Esophagus squamous epithelium (tissue), 5 donors: ENCODE results near the gene ZNF133. TPM values are rescaled to one million over a fixed set of nuclear protein-coding genes. Genes with fewer than 3 reads are reported as not detected.

ENCODE experiments used
- DNase-seq: peaks from one replicate; lab custom pipeline; 2025; lab: John Stamatoyannopoulos, UW
- H3K27ac ChIP-seq, 4 donors: fragments of 200-600 bp; sonication (generic); one replicate each; pipeline ENCODE4 v1.5.1; 2016 to 2019; ENCODE audit warnings: mild to moderate bottlenecking in 1 of 4
- H3K27me3 ChIP-seq, 4 donors: fragments of 200-600 bp; sonication (generic); 1 replicate in 3 of 4; 2 replicates in 1 of 4; pipeline versions ENCODE4 v1.5.1 to v1.6.0; 2017 to 2021; ENCODE audit warnings: antibody characterized with exemption in 1 of 4
- H3K36me3 ChIP-seq, 3 donors: fragments of 200-600 bp; sonication (generic); one replicate each; pipeline ENCODE4 v1.5.1; 2016 to 2019
- H3K4me1 ChIP-seq, 3 donors: fragments of 200-600 bp; sonication (generic); one replicate each; pipeline ENCODE4 v1.5.1; 2017 to 2019
- H3K4me3 ChIP-seq, 4 donors: fragments of 200-600 bp; sonication (generic); 1 replicate in 3 of 4; 2 replicates in 1 of 4; pipeline ENCODE4 v1.5.1; 2016 to 2019; ENCODE audit warnings: mild to moderate bottlenecking in 2 of 4, moderate library complexity in 1 of 4
- H3K9me3 ChIP-seq, 3 donors: fragments of 200-600 bp; sonication (generic); one replicate each; pipeline ENCODE4 v1.5.1; 2016 to 2019
- CTCF ChIP-seq, 6 experiments: fragments of 450-650 bp in 4 of 6; fragments of 200-600 bp in 2 of 6; sonication (generic) in 2 of 6; IDR thresholded peaks; one replicate each; pipeline ENCODE4 v1.5.1; 2016 to 2019; ENCODE audit warnings: antibody characterized with exemption in 6 of 6, mild to moderate bottlenecking in 4 of 6, moderate library complexity in 4 of 6
- POLR2A ChIP-seq, 4 donors: fragments of 450-650 bp; IDR thresholded peaks; one replicate each; pipeline ENCODE4 v1.6.1; 2017; ENCODE audit warnings: antibody characterized with exemption in 4 of 4, mild to moderate bottlenecking in 4 of 4, moderate library complexity in 3 of 4
- WGBS, 2 donors: methylation state at CpG; one replicate each; pipeline ENCODE4 v1.1.5; 2018; 5-methylcytosine and 5-hydroxymethylcytosine counted together
- intact Hi-C: fragments of 100-400 bp; cut with DNase I; formaldehyde crosslinking; loops from one replicate; pipeline ENCODE4 v1.15.0; 2022
- total RNA-seq, 4 donors: library from RNA; depleted of rRNA; stranded (reverse); fragments of >200 nt; gene quantifications; one replicate each; pipeline ENCODE4 v1.1.0, GENCODE V29; 2016
- donor health status: DM: yes; HTN: yes; CAD: no.

ZNF133 gene
- total RNA-seq, 4 donors from 2014 or later: 10.1 to 20.2 (median 13.7) TPM

GRCh38 chr20:18299364-18299763 lies 11.0 kb downstream of the ZNF133 start:
- H3K27ac ChIP-seq: no peak overlapping the region
- no peak for TF ChIP-seq CTCF (IDR thresholded peaks at IDR 0.05)
- no peak for TF ChIP-seq POLR2A (IDR thresholded peaks at IDR 0.05)
- WGBS, 2 donors: 97 to 100% methylated on average over 3 of the region's 3 CpGs

GRCh38 chr20:18304618-18305017 lies 16.3 kb downstream of the ZNF133 start:
- Histone ChIP-seq H3K36me3 (peaks cover 0 to 47% (median 0%) of the 10 kb centered on the region in 3 donors), H3K9me3 (no peaks in the 10 kb centered on the region), H3K4me3 (no peak overlapping the region), H3K4me1 (no peaks in the 10 kb centered on the region), H3K27me3 (no peaks in the 10 kb centered on the region), H3K27ac (no peak overlapping the region)
- TF ChIP-seq POLR2A (IDR thresholded peaks at IDR 0.05) (no peak), CTCF (IDR thresholded peaks at IDR 0.05) (peak in 1 of 6 experiments; percentile 36)
- intact Hi-C loops: no loop called here
- WGBS, 2 donors: 87 to 91% methylated on average over 1 of the region's 1 CpG
- DNase-seq: no peak

More at GRCh38 chr20:18299364-18299763, 11.0 kb downstream of the ZNF133 start:
- intact Hi-C loops: no loop called here
- H3K4me1 ChIP-seq: no peaks in the 10 kb centered on the region
- no peak for DNase-seq
- no peak overlapping the region for H3K4me3 ChIP-seq
- no peaks in the 10 kb centered on the region for H3K9me3 ChIP-seq
- no peaks in the 10 kb centered on the region for H3K27me3 ChIP-seq
- peaks cover 0 to 21% (median 0%) of the 10 kb centered on the region in 3 donors for H3K36me3 ChIP-seq

GRCh38 chr20:18307301-18307700 lies 19.0 kb downstream of the ZNF133 start:
- intact Hi-C loops: no loop called here
- Histone ChIP-seq H3K27ac (no peak overlapping the region), H3K9me3 (no peaks in the 10 kb centered on the region), H3K27me3 (no peaks in the 10 kb centered on the region), H3K36me3 (peaks cover 0 to 59% (median 0%) of the 10 kb centered on the region in 3 donors), H3K4me1 (no peaks in the 10 kb centered on the region), H3K4me3 (no peak overlapping the region)
- WGBS, 2 donors: 81 to 93% methylated on average over 3 of the region's 3 CpGs
- DNase-seq: no peak
- TF ChIP-seq POLR2A (IDR thresholded peaks at IDR 0.05): no peak
- no peak for TF ChIP-seq CTCF (IDR thresholded peaks at IDR 0.05)

- intact Hi-C loops: no loop called here
- Histone ChIP-seq H3K36me3 (peaks cover 0 to 64% (median 1%) of the 10 kb centered on the region in 3 donors), H3K27me3 (no peaks in the 10 kb centered on the region), H3K9me3 (no peaks in the 10 kb centered on the region), H3K4me3 (no peak overlapping the region), H3K4me1 (peaks cover 0 to 11% (median 0%) of the 10 kb centered on the region in 3 donors), H3K27ac (no peak overlapping the region)
- 66 to 70% methylated on average over 5 of the region's 5 CpGs for WGBS, 2 donors
- TF ChIP-seq CTCF (IDR thresholded peaks at IDR 0.05) (no peak), POLR2A (IDR thresholded peaks at IDR 0.05) (no peak)
- DNase-seq: no peak
Measured at GRCh38 chr20:18310051-18310450, 21.7 kb downstream of the ZNF133 start.

GRCh38 chr20:18310592-18310991 lies 22.3 kb downstream of the ZNF133 start:
- Histone ChIP-seq H3K9me3 (no peaks in the 10 kb centered on the region), H3K4me3 (no peak overlapping the region), H3K27ac (no peak overlapping the region), H3K4me1 (peaks cover 0 to 11% (median 0%) of the 10 kb centered on the region in 3 donors), H3K27me3 (no peaks in the 10 kb centered on the region), H3K36me3 (peaks cover 0 to 64% (median 3%) of the 10 kb centered on the region in 3 donors)
- no peak for DNase-seq
- intact Hi-C loops: no loop called here
- TF ChIP-seq POLR2A (IDR thresholded peaks at IDR 0.05) (no peak), CTCF (IDR thresholded peaks at IDR 0.05) (no peak)
